CD14-positive monocyte (primary cell): ENCODE data around the gene RGS7. TPM values are rescaled to one million over a fixed set of nuclear protein-coding genes. Genes with fewer than 3 reads are reported as not detected.

Experiments
- DNase-seq, 3 donors: peaks; one replicate each; pipeline ENCODE4 v3.0.0-alpha.2; 2011 to 2022
- H2AFZ ChIP-seq: 2 replicates; pipeline ENCODE4 v1.6.0; 2012; ENCODE audit warnings: mild to moderate bottlenecking, low read depth, low read length, inconsistent platforms; ENCODE audit not compliant: insufficient read depth, poor library complexity, severe bottlenecking
- H3K27ac ChIP-seq, 2 donors: 1 replicate in 1 of 2; 2 replicates in 1 of 2; pipeline ENCODE4 v1.5.1; 2012 to 2013; ENCODE audit warnings: low read length in 2 of 2, control low read depth in 1 of 2, inconsistent platforms in 1 of 2, low read depth in 1 of 2, mild to moderate bottlenecking in 1 of 2
- H3K27me3 ChIP-seq, 2 donors: one replicate each; pipeline versions ENCODE4 v1.6.0 to v1.6.1; 2011 to 2013; ENCODE audit warnings: low read length in 2 of 2; ENCODE audit not compliant: control insufficient read depth in 2 of 2, insufficient read depth in 2 of 2
- H3K36me3 ChIP-seq, 2 donors: replicated peaks in 1 of 2; 1 replicate in 1 of 2; 2 replicates in 1 of 2; pipeline versions ENCODE4 v1.5.1 to v1.6.1; 2012 to 2013; ENCODE audit warnings: low read length in 2 of 2, control low read depth in 1 of 2, inconsistent platforms in 1 of 2, mild to moderate bottlenecking in 1 of 2; ENCODE audit not compliant: insufficient read depth in 2 of 2, control insufficient read depth in 1 of 2
- H3K4me1 ChIP-seq, 2 donors: 1 replicate in 1 of 2; 2 replicates in 1 of 2; pipeline versions ENCODE4 v1.5.1 to v1.6.1; 2012 to 2013; ENCODE audit warnings: low read length in 2 of 2, control low read depth in 1 of 2, inconsistent platforms in 1 of 2, mild to moderate bottlenecking in 1 of 2, moderate library complexity in 1 of 2; ENCODE audit not compliant: insufficient read depth in 2 of 2, control insufficient read depth in 1 of 2
- H3K4me2 ChIP-seq: replicated peaks from 2 replicates; pipeline ENCODE3; 2012; ENCODE audit warnings: low read length, moderate library complexity, mild to moderate bottlenecking; ENCODE audit not compliant: poor library complexity, severe bottlenecking; ENCODE audit errors: extremely low read depth
- H3K4me3 ChIP-seq, 3 experiments: fragments of 200-600 bp in 1 of 3; sonication (generic) in 1 of 3; replicated peaks in 1 of 3; 1 replicate in 2 of 3; 2 replicates in 1 of 3; pipeline ENCODE4 v1.5.1; 2011 to 2013; ENCODE audit warnings: low read length in 3 of 3, mild to moderate bottlenecking in 3 of 3, control low read depth in 2 of 3, low read depth in 2 of 3, inconsistent platforms in 1 of 3, moderate library complexity in 1 of 3
- H3K79me2 ChIP-seq: 2 replicates; pipeline ENCODE4 v1.6.0; 2012; ENCODE audit warnings: mild to moderate bottlenecking, control low read depth, inconsistent platforms, low read length, moderate library complexity; ENCODE audit not compliant: insufficient read depth
- H3K9ac ChIP-seq: 2 replicates; pipeline ENCODE4 v1.6.0; 2017; ENCODE audit warnings: low read length, mild to moderate bottlenecking; ENCODE audit not compliant: insufficient read depth, poor library complexity, severe bottlenecking
- H3K9me3 ChIP-seq, 2 donors: replicated peaks in 1 of 2; 1 replicate in 1 of 2; 2 replicates in 1 of 2; pipeline versions ENCODE4 v1.5.1 to v1.6.1; 2012 to 2013; ENCODE audit warnings: low read length in 2 of 2, control low read depth in 1 of 2; ENCODE audit not compliant: control insufficient read depth in 1 of 2, insufficient read depth in 1 of 2
- H4K20me1 ChIP-seq: 2 replicates; pipeline ENCODE4 v1.6.0; 2012; ENCODE audit warnings: mild to moderate bottlenecking, low read length, control low read depth, moderate library complexity; ENCODE audit not compliant: insufficient read depth
- H3K27ac Mint-ChIP-seq, 7 donors: one replicate each; pipeline ENCODE4 v1.8.0; 2020; ENCODE audit warnings: mild to moderate bottlenecking in 7 of 7, mixed read lengths in 7 of 7, moderate library complexity in 6 of 7, inconsistent platforms in 2 of 7
- H3K27me3 Mint-ChIP-seq, 3 donors: one replicate each; pipeline ENCODE4 v1.8.0; 2021 to 2022; ENCODE audit warnings: low read depth in 3 of 3, mild to moderate bottlenecking in 3 of 3, mixed read lengths in 3 of 3, moderate library complexity in 3 of 3, inconsistent platforms in 1 of 3
- H3K36me3 Mint-ChIP-seq, 2 donors: one replicate each; pipeline ENCODE4 v1.8.0; 2020; ENCODE audit warnings: mixed read lengths in 2 of 2, inconsistent platforms in 1 of 2, mild to moderate bottlenecking in 1 of 2
- H3K4me1 Mint-ChIP-seq: one replicate; pipeline ENCODE4 v1.8.0; 2020; ENCODE audit warnings: mild to moderate bottlenecking, mixed read lengths
- H3K4me3 Mint-ChIP-seq, 2 donors: one replicate each; pipeline ENCODE4 v1.8.0; 2020; ENCODE audit warnings: mild to moderate bottlenecking in 2 of 2, mixed read lengths in 2 of 2, moderate library complexity in 1 of 2
- H3K9me3 Mint-ChIP-seq, 7 donors: one replicate each; pipeline ENCODE4 v1.8.0; 2020 to 2022; ENCODE audit warnings: mixed read lengths in 7 of 7, mild to moderate bottlenecking in 6 of 7, moderate library complexity in 6 of 7, inconsistent platforms in 2 of 7
- CTCF ChIP-seq: fragments of 200-600 bp; IDR thresholded peaks from one replicate; pipeline ENCODE4 v1.8.0; 2022; ENCODE audit warnings: antibody characterized with exemption, mild to moderate bottlenecking
- WGBS: methylation state at CpG from one replicate; pipeline ENCODE4 v1.1.5; 2013; ENCODE audit warnings: missing lambda C conversion rate; ENCODE audit not compliant: insufficient coverage; 5-methylcytosine and 5-hydroxymethylcytosine counted together
- intact Hi-C, 2 donors: fragments of 100-400 bp; cut with micrococcal nuclease; formaldehyde crosslinking; loops; one replicate each; pipeline versions ENCODE4 v1.15.0 to v1.15.1; 2023
- polyA plus RNA-seq, 3 donors: library from polyadenylated mRNA; depleted of rRNA in 1 of 3; unstranded in 2 of 3; stranded (reverse) in 1 of 3; fragments of 300-500 nt in 2 of 3; fragments of >200 nt in 1 of 3; fragmentation: Illumina TruSeq in 2 of 3; gene quantifications; 1 replicate in 2 of 3; 2 replicates in 1 of 3; pipeline ENCODE4 v1.2.3, GENCODE V29; 2012 to 2021

Gene RGS7
- polyA plus RNA-seq, 3 donors: not detected

- no peaks in the 10 kb centered on the region for H3K27me3 Mint-ChIP-seq
- no peak for TF ChIP-seq CTCF
- peaks cover 0 to 10% (median 3%) of the 10 kb centered on the region in 7 donors for H3K9me3 Mint-ChIP-seq
- no peak for DNase-seq
- Histone ChIP-seq H3K9me3 (peaks cover 0 to 3% of the 10 kb centered on the region in 2 donors), H3K4me1 (no peaks in the 10 kb centered on the region), H3K4me2 (no peak overlapping the region), H3K79me2 (no peaks in the 10 kb centered on the region), H3K36me3 (no peaks in the 10 kb centered on the region), H3K27me3 (no peaks in the 10 kb centered on the region), H4K20me1 (no peaks in the 10 kb centered on the region), H3K4me3 (no peak overlapping the region), H3K9ac (no peak overlapping the region), H3K27ac (no peak overlapping the region), H2AFZ (no peak overlapping the region)
- H3K4me3 Mint-ChIP-seq: no peak overlapping the region
- WGBS: 93% methylated on average over 3 of the region's 4 CpGs
- no peak overlapping the region for H3K27ac Mint-ChIP-seq
- intact Hi-C loops: no loop called here
- H3K4me1 Mint-ChIP-seq: no peaks in the 10 kb centered on the region
- no peaks in the 10 kb centered on the region for H3K36me3 Mint-ChIP-seq
Measured at GRCh38 chr1:240970253-240970652, 386.8 kb downstream of the RGS7 start.

DNA sequence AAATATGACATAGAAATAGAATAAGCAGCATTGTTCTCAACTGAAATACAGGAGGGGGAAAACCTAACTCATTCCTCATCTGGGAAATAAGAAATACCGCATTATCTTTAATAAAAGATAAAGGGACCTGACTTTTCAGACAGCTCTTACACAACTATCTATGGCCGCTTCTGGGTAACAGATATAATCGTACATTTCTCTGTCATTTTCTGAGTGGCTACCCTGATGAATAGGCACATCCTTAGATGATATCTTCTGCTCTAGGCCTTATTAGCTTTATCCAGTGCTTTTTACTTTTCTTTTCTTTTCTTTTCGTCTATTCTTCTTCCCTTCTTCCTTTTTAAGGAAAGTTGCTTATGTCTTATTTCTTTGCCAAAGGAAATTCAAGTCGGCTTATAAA is 388.1 kb downstream of the RGS7 start:
- Histone ChIP-seq H3K4me3 (no peak overlapping the region), H3K27ac (no peak overlapping the region), H3K9ac (no peak overlapping the region), H2AFZ (no peak overlapping the region), H3K9me3 (peaks cover 0 to 3% of the 10 kb centered on the region in 2 donors), H3K36me3 (no peaks in the 10 kb centered on the region), H3K79me2 (no peaks in the 10 kb centered on the region), H3K27me3 (no peaks in the 10 kb centered on the region), H3K4me1 (no peaks in the 10 kb centered on the region), H4K20me1 (no peaks in the 10 kb centered on the region), H3K4me2 (no peak overlapping the region)
- Mint-ChIP-seq H3K36me3 (no peaks in the 10 kb centered on the region), H3K9me3 (peaks cover 0 to 9% (median 3%) of the 10 kb centered on the region in 7 donors), H3K27me3 (no peaks in the 10 kb centered on the region), H3K4me1 (no peaks in the 10 kb centered on the region), H3K4me3 (no peak overlapping the region), H3K27ac (no peak overlapping the region)
- TF ChIP-seq CTCF: no peak
- DNase-seq: no peak
- intact Hi-C loops: no loop called here
- WGBS: 80% methylated on average over 3 of the region's 5 CpGs
